GM23248 (cell line): ENCODE results near the gene NGEF. TPM values are rescaled to one million over a fixed set of nuclear protein-coding genes. Genes with fewer than 3 reads are reported as not detected.

Experiments
- DNase-seq: peaks from one replicate; pipeline ENCODE4 v3.0.0-alpha.2; 2015
- H2AFZ ChIP-seq: fragments of 200-600 bp; sonication (generic); 2 replicates; pipeline ENCODE4 v1.6.1; 2016; ENCODE audit warnings: antibody characterized with exemption
- H3F3A ChIP-seq: fragments of 200-600 bp; sonication (generic); 2 replicates; pipeline ENCODE4 v1.6.1; 2016; ENCODE audit warnings: mild to moderate bottlenecking, antibody characterized with exemption, mixed run types; ENCODE audit not compliant: insufficient read depth
- H3K27ac ChIP-seq: fragments of 200-600 bp; sonication (generic); 2 replicates; pipeline ENCODE4 v1.5.1; 2016; ENCODE audit warnings: mild to moderate bottlenecking
- H3K27me3 ChIP-seq: fragments of 200-600 bp; sonication (generic); replicated peaks from 2 replicates; pipeline ENCODE4 v1.6.1; 2016; ENCODE audit warnings: mild to moderate bottlenecking; ENCODE audit not compliant: insufficient read depth
- H3K36me3 ChIP-seq: fragments of 200-600 bp; sonication (generic); 2 replicates; pipeline ENCODE4 v1.6.1; 2016; ENCODE audit warnings: low read depth, mild to moderate bottlenecking
- H3K4me1 ChIP-seq: fragments of 200-600 bp; sonication (generic); 2 replicates; pipeline ENCODE4 v1.6.1; 2016; ENCODE audit warnings: mild to moderate bottlenecking; ENCODE audit not compliant: insufficient read depth
- H3K4me2 ChIP-seq: fragments of 200-600 bp; sonication (generic); one replicate; pipeline ENCODE4 v1.6.1; 2016; ENCODE audit warnings: mild to moderate bottlenecking; ENCODE audit not compliant: unreplicated experiment
- H3K4me3 ChIP-seq: fragments of 200-600 bp; sonication (generic); 2 replicates; pipeline ENCODE4 v1.5.1; 2016; ENCODE audit warnings: mild to moderate bottlenecking
- H3K79me2 ChIP-seq: fragments of 200-600 bp; sonication (generic); 2 replicates; pipeline ENCODE4 v1.6.1; 2016; ENCODE audit warnings: mild to moderate bottlenecking; ENCODE audit not compliant: insufficient read depth
- H3K9ac ChIP-seq: fragments of 200-600 bp; sonication (generic); 2 replicates; pipeline ENCODE4 v1.6.1; 2016; ENCODE audit warnings: mild to moderate bottlenecking
- H3K9me2 ChIP-seq: fragments of 200-600 bp; sonication (generic); 2 replicates; pipeline ENCODE4 v1.6.1; 2016; ENCODE audit warnings: mixed run types, mild to moderate bottlenecking, moderate library complexity; ENCODE audit not compliant: insufficient read depth
- H3K9me3 ChIP-seq: fragments of 200-600 bp; sonication (generic); one replicate; pipeline ENCODE4 v1.6.1; 2017; ENCODE audit warnings: low read depth
- H4K20me1 ChIP-seq: fragments of 200-600 bp; sonication (generic); 2 replicates; pipeline ENCODE4 v1.6.0; 2016; ENCODE audit not compliant: insufficient read depth
- EZH2 ChIP-seq: fragments of 200-600 bp; sonication (generic); IDR thresholded peaks from 2 replicates; pipeline ENCODE4 v1.6.1; 2018; ENCODE audit warnings: antibody characterized with exemption, mild to moderate bottlenecking; ENCODE audit not compliant: insufficient read depth, poor library complexity, severe bottlenecking
- EZH2phosphoT487 ChIP-seq: fragments of 200-600 bp; sonication (generic); IDR thresholded peaks from 2 replicates; pipeline ENCODE4 v1.6.1; 2018; ENCODE audit warnings: antibody characterized with exemption, moderate library complexity, mild to moderate bottlenecking, low read depth; ENCODE audit not compliant: insufficient read depth
- WGBS, 2 experiments: methylation state at CpG; one replicate each; pipeline ENCODE4 v1.1.6; 2015 to 2017; ENCODE audit warnings: low lambda C conversion rate in 2 of 2, low coverage in 1 of 2; ENCODE audit errors: missing lambda C conversion rate in 2 of 2; 5-methylcytosine and 5-hydroxymethylcytosine counted together
- in situ Hi-C: fragments of 300-500 bp; cut with MboI; formaldehyde crosslinking; loops from 2 replicates; pipeline ENCODE4 v1.15.0; 2020
- polyA plus RNA-seq: library from polyadenylated mRNA; unstranded; fragments of >200 nt; fragmentation: Nextera tagmentation; extraction: Ambion mirVana; gene quantifications from 2 replicates; pipeline ENCODE4 v1.2.1, GENCODE V29; 2016
- total RNA-seq: library from RNA; depleted of rRNA; stranded (reverse); fragments of >200 nt; shearing (Covaris generic); gene quantifications from 2 replicates; pipeline ENCODE4 v1.2.3, GENCODE V29; 2014

NGEF gene
- total and polyA plus RNA-seq, 2 experiments from 2014 or later, result 0.43 TPM; not detected in 1

DNA sequence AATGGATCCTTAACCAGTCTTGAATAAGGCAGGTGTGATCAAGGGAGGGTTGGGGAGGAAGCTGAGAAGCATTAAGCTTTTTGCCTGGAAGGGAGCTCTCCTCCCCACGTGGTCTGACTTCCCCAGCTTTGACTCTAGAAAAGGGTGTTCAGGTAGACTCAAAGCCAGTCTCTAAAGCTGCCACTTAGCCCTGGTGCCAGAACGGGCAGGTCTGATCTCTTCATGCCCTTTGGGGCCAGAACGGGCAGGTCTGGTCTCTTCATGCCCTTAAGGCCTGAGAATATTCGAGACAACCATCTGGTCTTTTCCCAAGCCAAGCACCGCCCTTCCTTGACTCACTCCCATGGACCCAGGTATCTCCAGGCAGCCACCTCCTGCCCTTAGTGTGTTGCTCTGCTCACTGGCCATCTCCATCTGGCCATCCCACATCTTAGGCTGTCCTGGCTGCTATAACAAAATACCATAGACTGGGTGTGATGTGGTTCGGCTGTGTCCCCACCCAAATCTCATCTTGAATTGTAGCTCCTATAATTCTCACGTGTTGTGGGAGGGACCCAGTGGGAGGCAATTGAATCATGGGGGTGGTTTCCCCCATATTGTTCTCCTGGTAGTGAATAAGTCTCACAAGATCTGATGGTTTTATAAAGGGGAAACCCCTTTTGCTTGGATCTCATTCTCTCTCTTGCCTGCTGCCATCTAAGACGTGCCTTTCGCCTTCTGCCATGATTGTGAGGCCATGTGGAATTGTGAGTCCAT is 83.6 kb downstream of the NGEF start:
- Histone ChIP-seq H3K4me2 (no peak overlapping the region), H3K4me3 (no peak overlapping the region), H3K27ac (no peak overlapping the region), H3K27me3 (peaks cover 51% of the 10 kb centered on the region), H3K79me2 (no peaks in the 10 kb centered on the region), H3K9me2 (no peaks in the 10 kb centered on the region), H3K9ac (no peak overlapping the region), H3F3A (no peaks in the 10 kb centered on the region), H3K36me3 (no peaks in the 10 kb centered on the region), H3K4me1 (no peaks in the 10 kb centered on the region), H2AFZ (no peak overlapping the region), H4K20me1 (no peaks in the 10 kb centered on the region), H3K9me3 (no peaks in the 10 kb centered on the region)
- WGBS, 2 experiments, result 69 to 74% methylated on average over 9 of the region's 9 CpGs
- no peak for DNase-seq
- TF ChIP-seq EZH2, result no peak
- no peak for TF ChIP-seq EZH2phosphoT487
- in situ Hi-C loops, result no loop called here

DNA sequence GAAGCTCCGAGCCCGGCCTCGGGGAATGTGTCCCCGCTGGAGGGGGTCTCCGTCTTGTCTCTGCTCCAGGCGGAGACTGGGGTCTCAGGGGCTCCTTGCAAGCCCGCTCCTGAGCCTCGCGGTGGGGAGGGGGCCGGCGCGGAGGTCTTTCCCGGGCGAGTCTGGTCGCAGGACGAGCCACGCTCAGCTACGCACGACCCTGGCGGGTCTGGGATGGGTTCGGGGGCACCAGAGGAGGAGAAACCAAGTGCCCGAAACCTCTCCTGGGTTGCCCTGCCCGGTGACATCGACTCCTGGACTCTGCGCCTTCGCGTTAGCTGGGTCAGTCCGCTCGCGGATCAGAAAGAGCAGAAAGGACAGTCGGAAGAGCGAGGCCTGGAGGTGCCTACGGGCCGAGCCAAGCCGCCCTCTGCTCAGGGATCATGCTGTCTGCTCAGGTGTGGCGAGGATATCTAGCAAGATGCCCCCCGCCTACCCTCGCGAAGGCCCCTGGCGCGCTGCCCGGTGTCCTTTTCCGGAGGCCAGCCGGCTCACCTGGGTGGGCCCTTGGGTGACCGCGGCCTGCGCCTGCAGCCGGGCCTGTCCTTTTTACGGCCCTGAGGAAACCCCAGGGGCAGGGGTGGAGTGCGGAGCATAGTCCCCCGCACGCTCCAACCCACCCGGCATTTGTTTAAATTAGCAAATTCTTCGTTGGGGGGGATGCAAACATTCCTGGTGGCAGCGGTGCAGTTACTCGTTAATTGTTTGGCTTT is 84.3 kb downstream of the NGEF start:
- DNase-seq, result no peak
- no peaks in the 10 kb centered on the region for H3F3A ChIP-seq
- no peaks in the 10 kb centered on the region for H3K9me3 ChIP-seq
- H3K4me1 ChIP-seq, result no peaks in the 10 kb centered on the region
- peaks cover 53% of the 10 kb centered on the region for H3K27me3 ChIP-seq
- TF ChIP-seq EZH2 (no peak), EZH2phosphoT487 (no peak)
- no peak overlapping the region for H3K27ac ChIP-seq
- no peaks in the 10 kb centered on the region for H3K79me2 ChIP-seq
- no peak overlapping the region for H3K9ac ChIP-seq
- H4K20me1 ChIP-seq, result no peaks in the 10 kb centered on the region
- in situ Hi-C loops, result no loop called here
- no peak overlapping the region for H2AFZ ChIP-seq
- no peaks in the 10 kb centered on the region for H3K9me2 ChIP-seq
- H3K4me3 ChIP-seq, result no peak overlapping the region
- no peak overlapping the region for H3K4me2 ChIP-seq
- H3K36me3 ChIP-seq, result no peaks in the 10 kb centered on the region
- WGBS, 2 experiments, result 38% methylated on average over 55 to 56 of the region's 56 CpGs

DNA sequence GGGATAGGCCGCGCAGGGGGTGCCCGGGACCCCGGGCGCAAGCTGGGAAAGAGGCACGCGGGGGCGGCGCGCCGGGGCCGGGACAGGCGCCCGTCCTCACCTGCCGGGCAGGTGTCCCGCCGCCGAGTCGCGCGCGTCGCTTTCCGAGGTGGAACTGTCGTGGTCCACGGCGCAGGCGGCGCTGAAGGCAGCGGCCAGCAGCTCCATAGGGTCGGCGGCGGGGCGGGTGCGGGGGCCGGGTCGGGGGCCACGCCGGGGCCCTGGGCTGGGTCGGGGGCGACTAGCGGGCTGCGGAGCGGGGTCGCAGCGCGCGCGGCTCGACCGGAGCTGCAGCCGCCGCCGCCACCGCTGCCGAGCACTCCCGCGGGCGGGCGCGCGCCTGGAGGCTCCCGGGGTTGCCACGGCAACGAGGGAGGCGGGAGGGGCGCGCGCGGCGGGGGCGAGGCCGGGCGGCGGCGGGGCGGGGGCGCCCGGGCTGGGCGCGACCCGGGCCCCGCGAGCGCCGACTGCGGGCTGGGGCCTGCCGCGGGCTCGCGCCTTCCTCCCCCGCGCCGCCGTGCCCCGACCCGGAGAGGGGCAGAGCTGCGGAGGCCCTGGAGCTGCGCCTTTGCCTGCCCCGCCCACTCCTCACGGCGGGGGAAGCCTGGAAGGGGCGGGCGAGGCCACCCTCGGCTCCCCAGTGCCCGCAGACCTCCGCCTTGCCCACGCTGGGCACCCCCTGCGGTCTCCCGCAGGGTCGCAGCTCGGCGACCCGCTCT is 85.1 kb downstream of the NGEF start:
- WGBS, 2 experiments, result 5 to 7% methylated on average over 19 to 58 of the region's 114 CpGs
- Histone ChIP-seq H3K9ac (no peak overlapping the region), H3F3A (no peaks in the 10 kb centered on the region), H3K4me3 (peak overlapping the region; percentile 35; the same call in 1 of the 2 replicates), H4K20me1 (no peaks in the 10 kb centered on the region), H3K4me2 (no peak overlapping the region), H3K36me3 (no peaks in the 10 kb centered on the region), H3K9me2 (no peaks in the 10 kb centered on the region), H2AFZ (no peak overlapping the region), H3K4me1 (no peaks in the 10 kb centered on the region), H3K79me2 (no peaks in the 10 kb centered on the region), H3K27me3 (peaks cover 53% of the 10 kb centered on the region), H3K27ac (no peak overlapping the region), H3K9me3 (no peaks in the 10 kb centered on the region)
- peak; percentile 26 for DNase-seq
- TF ChIP-seq EZH2phosphoT487, result no peak
- in situ Hi-C loops, result no loop called here

DNA sequence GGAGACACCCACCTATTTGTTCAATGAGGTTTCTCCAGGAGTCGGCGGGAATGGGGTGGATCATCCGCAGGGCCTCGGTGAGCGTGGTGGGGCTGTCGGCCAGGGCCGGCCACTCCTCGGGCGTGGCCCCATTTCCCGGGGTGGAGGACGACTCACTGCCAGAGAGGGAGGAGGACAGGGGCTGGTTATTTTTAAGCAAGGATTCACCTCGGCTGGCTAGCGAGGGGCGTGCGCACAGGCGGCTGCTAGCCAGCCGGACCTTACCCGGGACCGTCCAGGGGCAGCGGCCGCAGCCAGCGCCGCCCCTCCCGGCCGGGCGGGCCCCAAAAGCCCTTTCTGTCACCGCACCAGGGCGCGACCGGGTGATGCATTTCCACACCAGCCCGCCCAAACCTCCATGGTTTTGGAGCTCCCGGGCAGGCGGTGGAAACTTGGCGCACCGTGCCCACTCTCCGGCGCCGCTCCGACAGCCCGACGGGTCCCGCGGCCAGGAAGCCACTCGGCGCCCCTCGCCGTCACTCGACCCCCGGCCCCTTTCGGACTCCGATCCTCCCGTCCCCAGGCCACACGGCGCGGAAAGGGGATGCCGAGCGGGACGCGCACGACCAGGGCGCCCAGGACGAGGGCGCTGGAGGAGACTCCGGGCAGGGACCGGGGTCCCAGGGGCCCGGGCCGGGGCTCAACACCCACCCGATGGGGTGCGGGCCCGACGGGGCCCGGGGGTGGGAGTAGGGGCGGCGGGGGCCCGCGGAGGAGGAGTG is 85.8 kb downstream of the NGEF start:
- 3% methylated on average over 38 to 49 of the region's 76 CpGs for WGBS, 2 experiments
- DNase-seq, result peak; percentile 35
- H3K4me2 ChIP-seq, result no peak overlapping the region
- H3K9me3 ChIP-seq, result no peaks in the 10 kb centered on the region
- H3K4me1 ChIP-seq, result no peaks in the 10 kb centered on the region
- H3K9me2 ChIP-seq, result no peaks in the 10 kb centered on the region
- H3K27me3 ChIP-seq, result peaks cover 53% of the 10 kb centered on the region
- H3K4me3 ChIP-seq, result peak overlapping the region; percentile 35; the same call in 1 of the 2 replicates
- H3K27ac ChIP-seq, result no peak overlapping the region
- no peak overlapping the region for H2AFZ ChIP-seq
- H3F3A ChIP-seq, result no peaks in the 10 kb centered on the region
- in situ Hi-C loops, result no loop called here
- H3K79me2 ChIP-seq, result no peaks in the 10 kb centered on the region
- no peak overlapping the region for H3K9ac ChIP-seq
- H4K20me1 ChIP-seq, result no peaks in the 10 kb centered on the region
- TF ChIP-seq EZH2phosphoT487 (no peak), EZH2 (peak; percentile 34)
- no peaks in the 10 kb centered on the region for H3K36me3 ChIP-seq
